ENCODE results near the gene FARSA.

Gene FARSA

DNA sequence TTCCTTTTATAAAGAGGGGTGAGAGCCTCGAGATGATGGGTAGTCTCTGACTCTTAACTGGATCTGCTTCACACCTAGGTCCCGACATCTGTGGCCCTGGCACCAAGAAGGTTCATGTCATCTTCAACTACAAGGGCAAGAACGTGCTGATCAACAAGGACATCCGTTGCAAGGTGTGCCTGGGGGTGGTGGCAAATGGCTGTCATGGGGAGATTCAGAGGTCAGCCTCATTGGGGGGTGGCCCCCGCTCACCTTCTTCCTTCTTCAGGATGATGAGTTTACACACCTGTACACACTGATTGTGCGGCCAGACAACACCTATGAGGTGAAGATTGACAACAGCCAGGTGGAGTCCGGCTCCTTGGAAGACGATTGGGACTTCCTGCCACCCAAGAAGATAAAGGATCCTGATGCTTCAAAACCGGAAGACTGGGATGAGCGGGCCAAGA lies 6.5 kb upstream of the FARSA start:
- H3K27ac ChIP-seq, result no peak overlapping the region
- no peaks in the 10 kb centered on the region for H3K27me3 ChIP-seq (replicated peaks)
- TF ChIP-seq, protein P1, sequence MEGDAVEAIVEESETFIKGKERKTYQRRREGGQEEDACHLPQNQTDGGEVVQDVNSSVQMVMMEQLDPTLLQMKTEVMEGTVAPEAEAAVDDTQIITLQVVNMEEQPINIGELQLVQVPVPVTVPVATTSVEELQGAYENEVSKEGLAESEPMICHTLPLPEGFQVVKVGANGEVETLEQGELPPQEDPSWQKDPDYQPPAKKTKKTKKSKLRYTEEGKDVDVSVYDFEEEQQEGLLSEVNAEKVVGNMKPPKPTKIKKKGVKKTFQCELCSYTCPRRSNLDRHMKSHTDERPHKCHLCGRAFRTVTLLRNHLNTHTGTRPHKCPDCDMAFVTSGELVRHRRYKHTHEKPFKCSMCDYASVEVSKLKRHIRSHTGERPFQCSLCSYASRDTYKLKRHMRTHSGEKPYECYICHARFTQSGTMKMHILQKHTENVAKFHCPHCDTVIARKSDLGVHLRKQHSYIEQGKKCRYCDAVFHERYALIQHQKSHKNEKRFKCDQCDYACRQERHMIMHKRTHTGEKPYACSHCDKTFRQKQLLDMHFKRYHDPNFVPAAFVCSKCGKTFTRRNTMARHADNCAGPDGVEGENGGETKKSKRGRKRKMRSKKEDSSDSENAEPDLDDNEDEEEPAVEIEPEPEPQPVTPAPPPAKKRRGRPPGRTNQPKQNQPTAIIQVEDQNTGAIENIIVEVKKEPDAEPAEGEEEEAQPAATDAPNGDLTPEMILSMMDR (IDR thresholded peaks at IDR 0.05; ENCODE audit: low read depth, low read length, missing control alignments), result no peak
- in situ Hi-C loops (cut with HindIII; ENCODE audit: low pct_ligation_motif_present, low sequenced_read_pairs), result no loop called here
- DNase-seq, result no peak
- peak overlapping the region; percentile 99 for H3K4me3 ChIP-seq (ENCODE audit: low read depth, low read length)
- H3K36me3 ChIP-seq (replicated peaks), result peaks cover 46% of the 10 kb centered on the region

DNA sequence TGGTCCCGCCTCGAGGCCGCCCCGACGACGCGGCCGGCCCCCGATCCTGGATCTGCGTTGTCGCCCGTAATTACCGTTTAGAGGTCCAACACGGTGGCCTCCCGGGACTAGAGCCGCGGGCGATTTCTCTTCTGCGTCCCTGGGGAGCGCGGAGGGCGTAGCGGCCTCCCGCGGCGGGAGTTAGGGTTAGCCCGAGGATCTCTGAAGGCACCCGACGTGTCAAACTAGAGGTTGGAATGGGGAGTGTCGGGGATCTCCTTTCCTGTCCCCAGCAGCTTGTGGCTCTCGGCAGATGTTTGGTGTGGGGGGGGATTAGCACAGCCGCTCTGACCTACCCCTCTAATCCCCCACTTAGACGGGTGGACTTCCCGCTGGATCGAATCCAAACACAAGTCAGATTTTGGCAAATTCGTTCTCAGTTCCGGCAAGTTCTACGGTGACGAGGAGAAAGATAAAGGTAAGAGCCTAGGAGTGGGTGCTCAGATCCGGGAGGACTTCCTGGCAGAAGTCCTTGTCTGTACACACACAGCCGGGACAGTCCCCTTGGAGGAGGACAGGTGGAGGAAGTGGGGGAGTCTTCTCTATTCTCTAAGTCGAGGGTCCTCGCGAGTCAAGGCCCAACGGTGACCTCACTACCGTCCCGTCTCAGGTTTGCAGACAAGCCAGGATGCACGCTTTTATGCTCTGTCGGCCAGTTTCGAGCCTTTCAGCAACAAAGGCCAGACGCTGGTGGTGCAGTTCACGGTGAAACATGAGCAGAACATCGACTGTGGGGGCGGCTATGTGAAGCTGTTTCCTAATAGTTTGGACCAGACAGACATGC lies 5.5 kb upstream of the FARSA start:
- Histone ChIP-seq H3K27ac (peak overlapping the region; percentile 89), H3K36me3 (replicated peaks) (peaks cover 36% of the 10 kb centered on the region), H3K4me3 (ENCODE audit: low read depth, low read length) (peak overlapping the region; percentile 99), H3K27me3 (replicated peaks) (no peaks in the 10 kb centered on the region)
- in situ Hi-C loops (cut with HindIII; ENCODE audit: low pct_ligation_motif_present, low sequenced_read_pairs), result no loop called here
- peak; percentile 57 for DNase-seq
- TF ChIP-seq, protein P1 (IDR thresholded peaks at IDR 0.05; ENCODE audit: low read depth, low read length, missing control alignments), result peak; percentile 33

- peak within 1 kb of the TSS; percentile 89 for H3K27ac ChIP-seq
- DNase-seq, result peak; percentile 100
- peaks cover 30% of the 10 kb centered on the region for H3K36me3 ChIP-seq (replicated peaks)
- H3K27me3 ChIP-seq (replicated peaks), result no peaks in the 10 kb centered on the region
- TF ChIP-seq, protein P1 (IDR thresholded peaks at IDR 0.05; ENCODE audit: low read depth, low read length, missing control alignments), result no peak
- in situ Hi-C loops (cut with HindIII; ENCODE audit: low pct_ligation_motif_present, low sequenced_read_pairs), result no loop called here
- H3K4me3 ChIP-seq (ENCODE audit: low read depth, low read length), result peak within 1 kb of the TSS; percentile 99
Measured at GRCh38 chr19:12937927-12938778, 4.6 kb upstream of the FARSA start, which contains the start of gene CALR. Gene CALR (plus strand): TSS chr19:12938609. CDS start chr19:12938680, 71 bp downstream.

DNA sequence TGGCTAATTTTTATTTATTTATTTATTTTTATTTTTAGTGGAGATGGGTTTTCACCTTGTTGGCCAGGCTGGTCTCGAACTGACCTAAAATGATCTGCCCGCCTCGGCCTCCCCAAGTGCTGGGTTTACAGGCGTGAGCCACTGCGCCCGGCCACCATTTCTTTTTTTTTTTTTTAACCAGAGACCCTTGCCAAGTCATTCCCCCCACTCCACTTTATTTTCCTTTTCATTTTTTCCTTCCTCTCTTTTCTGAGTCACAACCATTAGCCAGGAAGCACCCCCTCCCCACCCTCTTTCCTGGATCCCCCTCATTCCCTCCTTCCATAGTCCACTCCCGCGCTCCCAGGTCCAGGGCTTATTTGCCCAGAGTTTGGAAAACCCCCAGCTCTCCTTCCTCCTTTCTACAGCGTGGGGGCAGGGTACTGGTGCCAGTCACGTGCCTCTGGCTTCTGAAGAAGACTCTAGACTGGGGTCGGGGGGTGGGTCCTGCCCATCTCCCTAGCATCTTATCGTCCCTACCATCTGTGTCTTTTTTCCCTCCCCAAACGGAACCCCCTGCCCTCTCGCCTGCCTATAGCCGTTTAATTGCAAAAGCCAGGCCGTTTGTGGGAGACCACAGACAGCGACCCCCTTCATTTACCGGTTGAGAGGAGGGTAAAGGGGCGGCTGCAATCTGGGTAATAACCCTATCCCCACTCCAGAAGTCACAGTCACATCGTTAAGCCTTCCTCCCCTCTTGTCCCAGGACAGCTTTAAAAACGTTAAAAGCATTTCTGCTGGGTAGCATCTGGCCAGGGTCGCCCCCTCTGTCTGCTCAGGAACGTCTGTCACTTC lies 3.8 kb upstream of the FARSA start:
- H3K27ac ChIP-seq, result no peak overlapping the region
- TF ChIP-seq, protein P1 (IDR thresholded peaks at IDR 0.05; ENCODE audit: low read depth, low read length, missing control alignments), result peak; percentile 4
- in situ Hi-C loops (cut with HindIII; ENCODE audit: low pct_ligation_motif_present, low sequenced_read_pairs), result no loop called here
- no peaks in the 10 kb centered on the region for H3K27me3 ChIP-seq (replicated peaks)
- DNase-seq, result no peak
- H3K4me3 ChIP-seq (ENCODE audit: low read depth, low read length), result peak overlapping the region; percentile 64
- peaks cover 28% of the 10 kb centered on the region for H3K36me3 ChIP-seq (replicated peaks)

DNA sequence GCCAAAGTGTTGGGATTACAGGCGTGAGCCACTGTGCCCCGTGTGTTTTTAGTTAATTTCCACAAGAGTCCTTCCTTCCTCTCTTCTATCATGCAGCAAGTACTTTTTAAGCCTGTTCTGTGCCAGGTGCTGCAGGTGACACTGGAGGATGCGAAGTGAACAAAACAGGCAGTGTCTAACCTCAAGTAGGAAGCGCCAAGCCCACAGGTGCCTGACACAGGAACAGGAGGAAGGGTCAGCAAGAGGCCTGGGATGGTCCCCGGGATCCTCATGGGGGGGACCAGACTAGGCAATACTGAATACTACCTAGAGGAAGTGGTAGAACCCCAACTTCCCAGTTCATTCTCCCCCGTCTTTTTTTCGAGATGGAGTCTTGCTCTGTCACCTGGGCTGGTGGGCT lies 3.1 kb upstream of the FARSA start:
- H3K27ac ChIP-seq, result no peak overlapping the region
- in situ Hi-C loops (cut with HindIII; ENCODE audit: low pct_ligation_motif_present, low sequenced_read_pairs), result no loop called here
- DNase-seq, result no peak

More for the DNA sequence above, 3.1 kb upstream of the FARSA start:
- Histone ChIP-seq H3K36me3 (replicated peaks) (peaks cover 23% of the 10 kb centered on the region), H3K4me3 (ENCODE audit: low read depth, low read length) (no peak overlapping the region), H3K27me3 (replicated peaks) (no peaks in the 10 kb centered on the region)
- TF ChIP-seq, protein P1 (IDR thresholded peaks at IDR 0.05; ENCODE audit: low read depth, low read length, missing control alignments), result no peak

Measured in brain microvascular endothelial cell (primary cell).